HCT116 (cell line): ENCODE results near the gene RINL. TPM values are rescaled to one million over a fixed set of nuclear protein-coding genes. Genes with fewer than 3 reads are reported as not detected.

Experiments used
- ATAC-seq: fragments of 200-7000 bp; cut with Tn5 transposase; 2 replicates; pipeline ENCODE4 v1.9.1; 2020; ENCODE audit warnings: mild to moderate bottlenecking, moderate library complexity
- BruUV-seq: library from RNA; stranded (reverse); fragments of 400-500 nt; replicated peaks from 2 replicates; lab custom pipeline; 2021; lab: Mats Ljungman, UMichigan
- CTCF ChIA-PET: fragments of 300-600 bp; sonication (Branson Sonifier 250); formaldehyde crosslinking; loops from one replicate; lab custom pipeline; 2021; ENCODE audit warnings: antibody characterized with exemption; lab: Charles Lee
- POLR2A ChIA-PET: fragments of 300-600, 350-600 bp; sonication (Branson Sonifier 250); formaldehyde crosslinking; loops from one replicate; lab custom pipeline; 2021; ENCODE audit warnings: antibody characterized with exemption; lab: Charles Lee
- RAD21 ChIA-PET, 2 experiments: fragments of 300-600 bp; sonication (Branson Sonifier 250); formaldehyde crosslinking; loops; one replicate each; lab custom pipeline; 2023; ENCODE audit warnings: low total read pairs in 2 of 2; ENCODE audit not compliant: uncharacterized antibody in 2 of 2, unreplicated experiment in 2 of 2, low non-redundant PET in 1 of 2; lab: Charles Lee
- DNase-seq: peaks from one replicate; pipeline ENCODE4 v3.0.0-alpha.2; 2010; ENCODE audit warnings: low read depth, low spot score
- H2AFZ ChIP-seq: fragments of 200-600 bp; shearing (Covaris generic), sonication (generic); 2 replicates; pipeline ENCODE4 v1.6.1; 2017; ENCODE audit warnings: low read depth, mixed run types, mixed read lengths, antibody characterized with exemption, low read length; ENCODE audit not compliant: poor library complexity, severe bottlenecking
- H3K27ac ChIP-seq: 2 replicates; pipeline ENCODE4 v1.5.1; 2012; ENCODE audit warnings: low read depth, low read length
- H3K27me3 ChIP-seq: fragments of 200-600 bp; sonication (generic); 2 replicates; pipeline ENCODE4 v1.6.1; 2016; ENCODE audit warnings: mixed run types, low read length, mixed read lengths; ENCODE audit not compliant: insufficient read depth
- H3K36me3 ChIP-seq, 2 experiments: fragments of 200-500 bp in 1 of 2; fragments of 200-600 bp in 1 of 2; sonication (Bioruptor generic) in 1 of 2; sonication (generic) in 1 of 2; 2 replicates each; pipeline versions ENCODE4 v1.5.1 to v1.6.1; 2014 to 2016; ENCODE audit warnings: low read length in 2 of 2, inconsistent platforms in 1 of 2, mixed read lengths in 1 of 2, mixed run types in 1 of 2; ENCODE audit not compliant: insufficient read depth in 2 of 2, control insufficient read depth in 1 of 2
- H3K4me1 ChIP-seq, 2 experiments: fragments of 200-600 bp in 1 of 2; sonication (generic) in 1 of 2; 2 replicates each; pipeline versions ENCODE4 v1.5.1 to v1.6.1; 2012 to 2017; ENCODE audit warnings: low read length in 2 of 2, inconsistent platforms in 1 of 2, mild to moderate bottlenecking in 1 of 2, mixed read lengths in 1 of 2, mixed run types in 1 of 2, moderate library complexity in 1 of 2; ENCODE audit not compliant: insufficient read depth in 2 of 2, control insufficient read depth in 1 of 2
- H3K4me2 ChIP-seq: fragments of 200-600 bp; sonication (generic); 2 replicates; pipeline ENCODE4 v1.6.1; 2017; ENCODE audit warnings: mixed run types, low read length, mixed read lengths
- H3K4me3 ChIP-seq, 2 experiments: fragments of 200-600 bp in 1 of 2; sonication (generic) in 1 of 2; replicated peaks in 1 of 2; 2 replicates each; pipeline ENCODE4 v1.5.1; 2011 to 2016; ENCODE audit warnings: low read length in 2 of 2, control low read depth in 1 of 2, low read depth in 1 of 2, mild to moderate bottlenecking in 1 of 2, mixed read lengths in 1 of 2, mixed run types in 1 of 2
- H3K79me2 ChIP-seq: fragments of 200-600 bp; sonication (generic); 2 replicates; pipeline ENCODE4 v1.6.1; 2017; ENCODE audit warnings: mild to moderate bottlenecking, mixed run types, low read length, moderate library complexity, mixed read lengths; ENCODE audit not compliant: insufficient read depth
- H3K9ac ChIP-seq: fragments of 200-600 bp; sonication (generic); 2 replicates; pipeline ENCODE4 v1.6.1; 2016; ENCODE audit warnings: low read length, mixed read lengths
- H3K9me2 ChIP-seq: fragments of 200-600 bp; sonication (generic), shearing (Covaris generic); 2 replicates; pipeline ENCODE4 v1.6.1; 2017; ENCODE audit warnings: mixed run types, mild to moderate bottlenecking, moderate library complexity; ENCODE audit not compliant: insufficient read depth
- H3K9me3 ChIP-seq, 2 experiments: fragments of 200-500 bp in 1 of 2; fragments of 200-600 bp in 1 of 2; sonication (Bioruptor generic) in 1 of 2; sonication (generic) in 1 of 2; 2 replicates each; pipeline ENCODE4 v1.6.1; 2014 to 2017; ENCODE audit warnings: low read length in 2 of 2, mixed read lengths in 2 of 2, inconsistent platforms in 1 of 2, low read depth in 1 of 2, mild to moderate bottlenecking in 1 of 2, mixed run types in 1 of 2, moderate library complexity in 1 of 2; ENCODE audit not compliant: control insufficient read depth in 1 of 2, insufficient read depth in 1 of 2
- H4K20me1 ChIP-seq: fragments of 200-600 bp; sonication (generic), shearing (Covaris generic); 2 replicates; pipeline ENCODE4 v1.6.1; 2017; ENCODE audit warnings: mixed run types, mild to moderate bottlenecking, moderate library complexity; ENCODE audit not compliant: insufficient read depth
- CBX3 ChIP-seq: IDR thresholded peaks from 2 replicates; pipeline ENCODE4 v1.6.1; 2012; ENCODE audit warnings: low read depth
- CEBPB ChIP-seq: IDR thresholded peaks from 2 replicates; pipeline ENCODE4 v1.6.1; 2012; ENCODE audit warnings: low read depth
- CTCF ChIP-seq, 3 experiments: fragments of 200-600 bp in 1 of 3; sonication (generic) in 1 of 3; IDR thresholded peaks in 2 of 3; conservative IDR thresholded peaks in 1 of 3; 2 replicates each; pipeline ENCODE4 v1.5.1; 2012 to 2017; ENCODE audit warnings: low read depth in 2 of 3, low read length in 2 of 3, antibody characterized with exemption in 1 of 3, borderline replicate concordance in 1 of 3, control low read depth in 1 of 3, mild to moderate bottlenecking in 1 of 3, mixed read lengths in 1 of 3, mixed run types in 1 of 3, moderate library complexity in 1 of 3; ENCODE audit not compliant: insufficient read depth in 1 of 3
- EGR1 ChIP-seq: IDR thresholded peaks from 2 replicates; pipeline ENCODE4 v1.6.1; 2012; ENCODE audit warnings: low read depth
- ELF1 ChIP-seq: IDR thresholded peaks from 2 replicates; pipeline ENCODE4 v1.6.1; 2012; ENCODE audit warnings: low read depth, borderline replicate concordance
- EZH2 ChIP-seq: fragments of 200-600 bp; sonication (generic); IDR thresholded peaks from 2 replicates; pipeline ENCODE4 v1.6.1; 2017; ENCODE audit warnings: antibody characterized with exemption, mixed run types
- EZH2phosphoT487 ChIP-seq: fragments of 200-600 bp; IDR thresholded peaks from 2 replicates; pipeline ENCODE4 v1.6.1; 2018; ENCODE audit warnings: antibody characterized with exemption, borderline replicate concordance
- FOSL1 ChIP-seq: IDR thresholded peaks from 2 replicates; pipeline ENCODE4 v1.6.1; 2012; ENCODE audit warnings: low read depth
- POLR2A ChIP-seq: IDR thresholded peaks from 2 replicates; pipeline ENCODE4 v1.7.0; 2011; ENCODE audit warnings: borderline replicate concordance; ENCODE audit not compliant: insufficient read depth, insufficient read length; ENCODE audit errors: extremely low read depth
- POLR2AphosphoS5 ChIP-seq: IDR thresholded peaks from 2 replicates; pipeline ENCODE4 v1.6.1; 2011; ENCODE audit warnings: mild to moderate bottlenecking, low read depth, low read length, moderate library complexity
- SIN3A ChIP-seq: IDR thresholded peaks from 2 replicates; pipeline ENCODE4 v1.6.1; 2012; ENCODE audit warnings: low read depth
- SP1 ChIP-seq: IDR thresholded peaks from 2 replicates; pipeline ENCODE4 v1.6.1; 2012; ENCODE audit warnings: low read depth
- SRF ChIP-seq: IDR thresholded peaks from 2 replicates; pipeline ENCODE4 v1.6.1; 2012; ENCODE audit warnings: low read depth
- TCF7L2 ChIP-seq: IDR thresholded peaks from 2 replicates; pipeline ENCODE4 v1.7.0; 2011; ENCODE audit warnings: borderline replicate concordance, inconsistent platforms; ENCODE audit not compliant: insufficient read depth, insufficient read length; ENCODE audit errors: extremely low read depth
- YY1 ChIP-seq: IDR thresholded peaks from 2 replicates; pipeline ENCODE4 v1.6.1; 2011; ENCODE audit warnings: low read length, low read depth, moderate library complexity, mild to moderate bottlenecking; ENCODE audit not compliant: insufficient replicate concordance; ENCODE audit errors: extremely low read depth
- ZNF274 ChIP-seq: fragments of 200-500 bp; sonication (Bioruptor generic); IDR thresholded peaks from 2 replicates; pipeline ENCODE4 v1.6.1; 2014; ENCODE audit warnings: mild to moderate bottlenecking, low read depth, low read length, inconsistent platforms
- intact Hi-C: fragments of 100-400 bp; cut with micrococcal nuclease; formaldehyde crosslinking; loops from 2 replicates; pipeline ENCODE4 v1.10.0; 2022
- total RNA-seq: library from RNA; stranded (reverse); gene quantifications from one replicate; pipeline ENCODE4 v1.2.1, GENCODE V29; 2021; ENCODE audit not compliant: unreplicated experiment
- TF ChIP-seq, protein P1 (sequence below): IDR thresholded peaks from 2 replicates; pipeline ENCODE4 v1.6.1; 2011; ENCODE audit warnings: mild to moderate bottlenecking, low read length, moderate library complexity; ENCODE audit not compliant: insufficient replicate concordance; ENCODE audit errors: extremely low read depth
- TF ChIP-seq, protein P2 (sequence below): IDR thresholded peaks from 2 replicates; pipeline ENCODE4 v1.6.1; 2012; ENCODE audit warnings: low read depth
- TF ChIP-seq, protein P3 (sequence below): IDR thresholded peaks from 2 replicates; pipeline ENCODE4 v1.6.1; 2012

RINL gene
- total RNA-seq, 1 experiment from 2014 or later = 28.6 TPM

GRCh38 chr19:38891771-38892170, 13.7 kb upstream of the RINL start:
- H3K4me3 ChIP-seq = no peak overlapping the region
- H3K27me3 ChIP-seq = no peaks in the 10 kb centered on the region
- no peaks in the 10 kb centered on the region for H3K79me2 ChIP-seq
- TF ChIP-seq POLR2A (no peak), FOSL1 (no peak), CTCF (IDR thresholded peaks at IDR 0.05 in 2 of 3, conservative IDR thresholded peaks at IDR 0.05 in 1 of 3; ENCODE audit: borderline replicate concordance in 1 of 3, insufficient read depth in 1 of 3, low read depth in 2 of 3, low read length in 2 of 3) (no peak), SIN3A (no peak), EGR1 (no peak), TCF7L2 (no peak), YY1 (no peak), SP1 (no peak), ZNF274 (no peak), SRF (no peak), CBX3 (no peak), CEBPB (no peak), EZH2 (no peak), POLR2AphosphoS5 (no peak), ELF1 (no peak), EZH2phosphoT487 (no peak)
- TF ChIP-seq, protein P1, sequence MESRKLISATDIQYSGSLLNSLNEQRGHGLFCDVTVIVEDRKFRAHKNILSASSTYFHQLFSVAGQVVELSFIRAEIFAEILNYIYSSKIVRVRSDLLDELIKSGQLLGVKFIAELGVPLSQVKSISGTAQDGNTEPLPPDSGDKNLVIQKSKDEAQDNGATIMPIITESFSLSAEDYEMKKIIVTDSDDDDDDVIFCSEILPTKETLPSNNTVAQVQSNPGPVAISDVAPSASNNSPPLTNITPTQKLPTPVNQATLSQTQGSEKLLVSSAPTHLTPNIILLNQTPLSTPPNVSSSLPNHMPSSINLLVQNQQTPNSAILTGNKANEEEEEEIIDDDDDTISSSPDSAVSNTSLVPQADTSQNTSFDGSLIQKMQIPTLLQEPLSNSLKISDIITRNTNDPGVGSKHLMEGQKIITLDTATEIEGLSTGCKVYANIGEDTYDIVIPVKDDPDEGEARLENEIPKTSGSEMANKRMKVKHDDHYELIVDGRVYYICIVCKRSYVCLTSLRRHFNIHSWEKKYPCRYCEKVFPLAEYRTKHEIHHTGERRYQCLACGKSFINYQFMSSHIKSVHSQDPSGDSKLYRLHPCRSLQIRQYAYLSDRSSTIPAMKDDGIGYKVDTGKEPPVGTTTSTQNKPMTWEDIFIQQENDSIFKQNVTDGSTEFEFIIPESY = no peak
- TF ChIP-seq, protein P2, sequence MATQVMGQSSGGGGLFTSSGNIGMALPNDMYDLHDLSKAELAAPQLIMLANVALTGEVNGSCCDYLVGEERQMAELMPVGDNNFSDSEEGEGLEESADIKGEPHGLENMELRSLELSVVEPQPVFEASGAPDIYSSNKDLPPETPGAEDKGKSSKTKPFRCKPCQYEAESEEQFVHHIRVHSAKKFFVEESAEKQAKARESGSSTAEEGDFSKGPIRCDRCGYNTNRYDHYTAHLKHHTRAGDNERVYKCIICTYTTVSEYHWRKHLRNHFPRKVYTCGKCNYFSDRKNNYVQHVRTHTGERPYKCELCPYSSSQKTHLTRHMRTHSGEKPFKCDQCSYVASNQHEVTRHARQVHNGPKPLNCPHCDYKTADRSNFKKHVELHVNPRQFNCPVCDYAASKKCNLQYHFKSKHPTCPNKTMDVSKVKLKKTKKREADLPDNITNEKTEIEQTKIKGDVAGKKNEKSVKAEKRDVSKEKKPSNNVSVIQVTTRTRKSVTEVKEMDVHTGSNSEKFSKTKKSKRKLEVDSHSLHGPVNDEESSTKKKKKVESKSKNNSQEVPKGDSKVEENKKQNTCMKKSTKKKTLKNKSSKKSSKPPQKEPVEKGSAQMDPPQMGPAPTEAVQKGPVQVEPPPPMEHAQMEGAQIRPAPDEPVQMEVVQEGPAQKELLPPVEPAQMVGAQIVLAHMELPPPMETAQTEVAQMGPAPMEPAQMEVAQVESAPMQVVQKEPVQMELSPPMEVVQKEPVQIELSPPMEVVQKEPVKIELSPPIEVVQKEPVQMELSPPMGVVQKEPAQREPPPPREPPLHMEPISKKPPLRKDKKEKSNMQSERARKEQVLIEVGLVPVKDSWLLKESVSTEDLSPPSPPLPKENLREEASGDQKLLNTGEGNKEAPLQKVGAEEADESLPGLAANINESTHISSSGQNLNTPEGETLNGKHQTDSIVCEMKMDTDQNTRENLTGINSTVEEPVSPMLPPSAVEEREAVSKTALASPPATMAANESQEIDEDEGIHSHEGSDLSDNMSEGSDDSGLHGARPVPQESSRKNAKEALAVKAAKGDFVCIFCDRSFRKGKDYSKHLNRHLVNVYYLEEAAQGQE = no peak
- TF ChIP-seq, protein P3, sequence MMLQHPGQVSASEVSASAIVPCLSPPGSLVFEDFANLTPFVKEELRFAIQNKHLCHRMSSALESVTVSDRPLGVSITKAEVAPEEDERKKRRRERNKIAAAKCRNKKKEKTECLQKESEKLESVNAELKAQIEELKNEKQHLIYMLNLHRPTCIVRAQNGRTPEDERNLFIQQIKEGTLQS = no peak
- no peaks in the 10 kb centered on the region for H3K9me2 ChIP-seq
- H3K9ac ChIP-seq = no peak overlapping the region
- H3K4me2 ChIP-seq = no peak overlapping the region
- H3K36me3 ChIP-seq = no peaks in the 10 kb centered on the region
- H3K27ac ChIP-seq = no peak overlapping the region
- ChIA-PET CTCF (no interaction called here), RAD21 (no interaction called here), POLR2A (no interaction called here)
- no peak for ATAC-seq
- DNase-seq = no peak
- no peaks in the 10 kb centered on the region for H3K9me3 ChIP-seq
- intact Hi-C loops = no loop called here
- no peak overlapping the region for H2AFZ ChIP-seq
- H4K20me1 ChIP-seq = no peaks in the 10 kb centered on the region
- BruUV-seq = no TSS peak
- peaks cover 0 to 5% of the 10 kb centered on the region in 2 experiments; a peak in 2 of 4 replicates for H3K4me1 ChIP-seq
